ENCODE data around the gene RHOF.

DNA sequence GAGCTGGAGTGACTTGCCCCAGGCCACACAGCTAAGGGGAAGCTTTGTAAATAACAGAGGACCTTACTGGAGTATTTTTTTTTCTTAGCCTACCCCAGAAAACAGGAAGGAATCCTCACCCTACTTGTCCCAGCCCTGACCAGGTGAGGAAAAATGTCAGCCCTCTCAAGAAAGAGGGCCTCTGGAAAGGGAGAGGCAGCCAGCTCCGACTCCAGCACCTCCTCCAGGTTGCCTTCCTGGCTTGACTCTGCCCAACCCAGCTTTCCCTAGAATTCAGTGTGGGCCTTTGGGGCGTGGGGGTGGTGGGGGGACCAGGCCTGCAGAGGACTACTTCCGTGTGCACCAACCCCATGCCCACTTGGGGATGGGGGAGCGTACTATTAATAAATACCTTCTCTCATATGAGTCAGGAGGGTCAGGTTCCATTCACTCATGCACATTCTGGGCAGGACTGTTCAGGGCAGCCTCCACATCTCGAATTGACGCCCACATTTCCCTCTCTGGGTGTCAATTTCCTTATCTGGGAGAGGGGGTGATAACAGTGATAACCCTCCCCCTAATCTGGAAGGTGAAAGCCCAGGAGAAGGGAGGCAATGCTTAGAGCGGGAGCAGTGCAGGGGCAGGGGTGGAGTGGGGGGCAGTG lies 5.2 kb downstream of the RHOF start:
- TF ChIP-seq POLR2A (IDR thresholded peaks at IDR 0.05; ENCODE audit: low read depth, low read length) (no peak), TAF1 (IDR thresholded peaks at IDR 0.05; ENCODE audit: borderline replicate concordance, low read depth, low read length) (no peak)

Measured in GM12892 (cell line).